OCI-LY7 (cell line): ENCODE data around the gene RBM28.

Experiments used
- EZH2phosphoT487 ChIP-seq: fragments of 200-600 bp; sonication (generic); IDR thresholded peaks from 2 replicates; pipeline ENCODE4 v1.6.1; 2018; ENCODE audit warnings: low read depth, borderline replicate concordance, mild to moderate bottlenecking, mixed run types, antibody characterized with exemption, low read length, moderate library complexity, mixed read lengths
- TF ChIP-seq, protein P1 (sequence below): fragments of 200-600 bp; sonication (generic); conservative IDR thresholded peaks from 2 replicates; pipeline ENCODE4 v1.5.1; 2014; ENCODE audit warnings: mild to moderate bottlenecking, antibody characterized with exemption, low read length, moderate library complexity, mixed read lengths

DNA sequence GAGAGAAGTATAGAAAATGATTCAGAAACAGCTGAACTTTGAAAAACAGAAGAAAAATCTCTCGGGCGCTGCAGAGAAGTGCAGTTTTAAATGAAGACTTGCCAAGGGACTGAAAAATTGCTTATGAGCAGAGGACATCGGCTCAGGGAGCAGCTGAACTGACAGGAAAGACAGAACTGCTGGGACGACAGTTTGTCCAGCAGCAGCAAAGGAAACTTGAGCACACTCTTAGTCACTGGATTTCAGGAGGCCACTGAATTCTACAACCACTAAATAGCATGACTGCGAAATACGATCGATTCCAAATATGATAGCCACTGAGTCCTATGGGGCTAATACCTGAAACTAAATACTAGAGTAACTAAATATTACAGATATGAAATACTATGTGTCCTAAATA, 59.6 kb downstream of the RBM28 start:
- TF ChIP-seq, protein P1, sequence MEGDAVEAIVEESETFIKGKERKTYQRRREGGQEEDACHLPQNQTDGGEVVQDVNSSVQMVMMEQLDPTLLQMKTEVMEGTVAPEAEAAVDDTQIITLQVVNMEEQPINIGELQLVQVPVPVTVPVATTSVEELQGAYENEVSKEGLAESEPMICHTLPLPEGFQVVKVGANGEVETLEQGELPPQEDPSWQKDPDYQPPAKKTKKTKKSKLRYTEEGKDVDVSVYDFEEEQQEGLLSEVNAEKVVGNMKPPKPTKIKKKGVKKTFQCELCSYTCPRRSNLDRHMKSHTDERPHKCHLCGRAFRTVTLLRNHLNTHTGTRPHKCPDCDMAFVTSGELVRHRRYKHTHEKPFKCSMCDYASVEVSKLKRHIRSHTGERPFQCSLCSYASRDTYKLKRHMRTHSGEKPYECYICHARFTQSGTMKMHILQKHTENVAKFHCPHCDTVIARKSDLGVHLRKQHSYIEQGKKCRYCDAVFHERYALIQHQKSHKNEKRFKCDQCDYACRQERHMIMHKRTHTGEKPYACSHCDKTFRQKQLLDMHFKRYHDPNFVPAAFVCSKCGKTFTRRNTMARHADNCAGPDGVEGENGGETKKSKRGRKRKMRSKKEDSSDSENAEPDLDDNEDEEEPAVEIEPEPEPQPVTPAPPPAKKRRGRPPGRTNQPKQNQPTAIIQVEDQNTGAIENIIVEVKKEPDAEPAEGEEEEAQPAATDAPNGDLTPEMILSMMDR = no peak
- TF ChIP-seq EZH2phosphoT487 = no peak
